Liver (tissue), 9 donors: ENCODE measurements around the gene PRIMA1. TPM values are rescaled to one million over a fixed set of nuclear protein-coding genes. Genes with fewer than 3 reads are reported as not detected.

Experiments used
- DNase-seq: peaks from one replicate; pipeline ENCODE4 v3.0.0-alpha.2; 2017; ENCODE audit warnings: low spot score
- H3K27ac ChIP-seq, 2 donors: one replicate each; pipeline ENCODE4 v1.7.0; 2013; ENCODE audit warnings: inconsistent platforms in 2 of 2, low read length in 2 of 2, control low read depth in 1 of 2, low read depth in 1 of 2, mild to moderate bottlenecking in 1 of 2
- H3K27me3 ChIP-seq, 4 donors: one replicate each; pipeline versions ENCODE4 v1.6.1 to v1.7.0; 2013; ENCODE audit warnings: low read length in 3 of 4, inconsistent platforms in 1 of 4, mild to moderate bottlenecking in 1 of 4, moderate library complexity in 1 of 4; ENCODE audit not compliant: control insufficient read depth in 4 of 4, insufficient read depth in 4 of 4
- H3K36me3 ChIP-seq, 4 donors: one replicate each; pipeline versions ENCODE4 v1.6.1 to v1.7.0; 2013; ENCODE audit warnings: low read length in 3 of 4, mild to moderate bottlenecking in 3 of 4, low read depth in 1 of 4, moderate library complexity in 1 of 4; ENCODE audit not compliant: control insufficient read depth in 4 of 4, insufficient read depth in 3 of 4
- H3K4me1 ChIP-seq, 4 donors: one replicate each; pipeline versions ENCODE4 v1.6.1 to v1.7.0; 2013; ENCODE audit warnings: low read length in 3 of 4, mild to moderate bottlenecking in 3 of 4, moderate library complexity in 1 of 4; ENCODE audit not compliant: control insufficient read depth in 4 of 4, insufficient read depth in 4 of 4
- H3K4me3 ChIP-seq, 3 donors: one replicate each; pipeline versions ENCODE4 v1.6.1 to v1.7.0; 2013; ENCODE audit warnings: low read length in 3 of 3, control low read depth in 1 of 3, low read depth in 1 of 3, mild to moderate bottlenecking in 1 of 3
- H3K9ac ChIP-seq, 2 donors: one replicate each; pipeline ENCODE4 v1.7.0; 2013; ENCODE audit warnings: low read length in 2 of 2, mild to moderate bottlenecking in 2 of 2, moderate library complexity in 2 of 2, control low read depth in 1 of 2, low read depth in 1 of 2
- H3K9me3 ChIP-seq, 4 donors: one replicate each; pipeline versions ENCODE4 v1.6.1 to v1.7.0; 2013; ENCODE audit warnings: low read length in 3 of 4; ENCODE audit not compliant: control insufficient read depth in 4 of 4
- ATF3 ChIP-seq: IDR thresholded peaks from 2 replicates; pipeline ENCODE4 v1.6.1; 2016; ENCODE audit warnings: antibody characterized with exemption
- CTCF ChIP-seq: fragments of 150-350 bp; IDR thresholded peaks from 2 replicates; pipeline ENCODE4 v1.5.1; 2017; ENCODE audit warnings: improper control_type of control experiment, low read depth, low read length; ENCODE audit not compliant: missing input control
- EGR1 ChIP-seq, 2 donors: IDR thresholded peaks; 2 replicates each; pipeline ENCODE4 v1.6.1; 2016 to 2018; ENCODE audit warnings: antibody characterized with exemption in 2 of 2, low read depth in 2 of 2
- FOXA1 ChIP-seq: IDR thresholded peaks from 2 replicates; pipeline ENCODE4 v1.6.1; 2016; ENCODE audit warnings: antibody characterized with exemption
- FOXA2 ChIP-seq: IDR thresholded peaks from 2 replicates; pipeline ENCODE4 v1.6.1; 2016; ENCODE audit warnings: antibody characterized with exemption
- GABPA ChIP-seq, 2 donors: IDR thresholded peaks in 1 of 2; conservative IDR thresholded peaks in 1 of 2; 2 replicates each; pipeline ENCODE4 v1.6.1; 2016; ENCODE audit warnings: antibody characterized with exemption in 2 of 2, mild to moderate bottlenecking in 1 of 2, moderate library complexity in 1 of 2
- HNF4A ChIP-seq, 2 donors: conservative IDR thresholded peaks; 2 replicates each; pipeline ENCODE4 v1.6.1; 2016; ENCODE audit warnings: antibody characterized with exemption in 2 of 2, mild to moderate bottlenecking in 2 of 2
- HNF4G ChIP-seq: IDR thresholded peaks from 2 replicates; pipeline ENCODE4 v1.6.1; 2016; ENCODE audit warnings: antibody characterized with exemption
- JUND ChIP-seq, 2 donors: IDR thresholded peaks; 2 replicates each; pipeline ENCODE4 v1.6.1; 2016; ENCODE audit warnings: antibody characterized with exemption in 2 of 2
- MAX ChIP-seq: IDR thresholded peaks from 2 replicates; pipeline ENCODE4 v1.6.1; 2016; ENCODE audit warnings: antibody characterized with exemption
- NR2F2 ChIP-seq: IDR thresholded peaks from 2 replicates; pipeline ENCODE4 v1.6.1; 2016; ENCODE audit warnings: antibody characterized with exemption
- RAD21 ChIP-seq, 2 donors: IDR thresholded peaks; 2 replicates each; pipeline ENCODE4 v1.6.1; 2016; ENCODE audit warnings: antibody characterized with exemption in 2 of 2, mild to moderate bottlenecking in 2 of 2
- REST ChIP-seq: IDR thresholded peaks from 2 replicates; pipeline ENCODE4 v1.6.1; 2016; ENCODE audit warnings: antibody characterized with exemption, mild to moderate bottlenecking
- RXRA ChIP-seq, 2 donors: IDR thresholded peaks; 2 replicates each; pipeline ENCODE4 v1.6.1; 2017 to 2018; ENCODE audit warnings: antibody characterized with exemption in 2 of 2, mild to moderate bottlenecking in 1 of 2
- SP1 ChIP-seq: IDR thresholded peaks from 2 replicates; pipeline ENCODE4 v1.6.1; 2018; ENCODE audit warnings: antibody characterized with exemption, mild to moderate bottlenecking
- TAF1 ChIP-seq: conservative IDR thresholded peaks from 2 replicates; pipeline ENCODE4 v1.6.1; 2016; ENCODE audit warnings: antibody characterized with exemption, mild to moderate bottlenecking
- YY1 ChIP-seq: IDR thresholded peaks from 2 replicates; pipeline ENCODE4 v1.6.1; 2016; ENCODE audit warnings: antibody characterized with exemption, mild to moderate bottlenecking
- ZBTB33 ChIP-seq: IDR thresholded peaks from 2 replicates; pipeline ENCODE4 v1.6.1; 2016; ENCODE audit warnings: antibody characterized with exemption
- WGBS: extraction: QIAGEN DNeasy Blood & Tissue Kit; methylation state at CpG from one replicate; pipeline ENCODE4 v1.1.7; 2013; 5-methylcytosine and 5-hydroxymethylcytosine counted together
- polyA plus RNA-seq, 2 donors: library from polyadenylated mRNA; stranded (reverse) in 1 of 2; unstranded in 1 of 2; fragments of 200-250 nt in 1 of 2; fragments of >200 nt in 1 of 2; fragmentation: Nextera tagmentation in 1 of 2; extraction: Ambion mirVana in 1 of 2; gene quantifications; one replicate each; pipeline versions ENCODE4 v1.2.1 to v1.2.3, GENCODE V29; 2013 to 2015
- total RNA-seq, 2 donors: library from RNA; depleted of rRNA; stranded (reverse); fragments of >200 nt; gene quantifications; one replicate each; pipeline ENCODE4 v1.2.3, GENCODE V29; 2014
- donor health status: healthy.
- donor health status: healthy.
- donor health status: healthy.
- donor health status: healthy.
- donor health status: healthy.

PRIMA1 gene
- total and polyA plus RNA-seq, 4 donors, result 0.08 to 0.38 (median 0.13) TPM; not detected in 1

- no peak for DNase-seq
- 84% methylated on average over 12 of the region's 12 CpGs for WGBS
- Histone ChIP-seq H3K27ac (no peak overlapping the region), H3K27me3 (peaks cover 0 to 3% (median 0%) of the 10 kb centered on the region in 4 donors), H3K4me1 (no peaks in the 10 kb centered on the region), H3K9ac (no peak overlapping the region), H3K4me3 (no peak overlapping the region), H3K36me3 (no peaks in the 10 kb centered on the region), H3K9me3 (no peaks in the 10 kb centered on the region)
- no peak for TF ChIP-seq SP1
These were observed 46.6 kb downstream of the PRIMA1 start for GRCh38 chr14:93741556-93742230.

- Histone ChIP-seq H3K27ac (no peak overlapping the region), H3K4me3 (no peak overlapping the region), H3K4me1 (no peaks in the 10 kb centered on the region), H3K27me3 (no peaks in the 10 kb centered on the region), H3K9ac (no peak overlapping the region), H3K36me3 (no peaks in the 10 kb centered on the region), H3K9me3 (no peaks in the 10 kb centered on the region)
- WGBS, result 81% methylated on average over 11 of the region's 11 CpGs
- no peak for DNase-seq
- TF ChIP-seq CTCF (no peak), ATF3 (no peak), MAX (no peak), RAD21 (IDR thresholded peaks at IDR 0.05) (no peak), YY1 (no peak), SP1 (no peak), FOXA1 (no peak), NR2F2 (no peak), REST (no peak), FOXA2 (no peak), ZBTB33 (no peak), HNF4G (no peak), HNF4A (conservative IDR thresholded peaks at IDR 0.05) (no peak), RXRA (IDR thresholded peaks at IDR 0.05) (no peak), JUND (IDR thresholded peaks at IDR 0.05) (no peak), GABPA (IDR thresholded peaks at IDR 0.05 in 1 of 2, conservative IDR thresholded peaks at IDR 0.05 in 1 of 2) (no peak), EGR1 (IDR thresholded peaks at IDR 0.05; ENCODE audit: low read depth in 2 of 2) (no peak), TAF1 (no peak)
These were observed 50.7 kb downstream of the PRIMA1 start for GRCh38 chr14:93737634-93738033.
